Measurements from ENCODE around the gene CSTF3. TPM values are rescaled to one million over a fixed set of nuclear protein-coding genes. Genes with fewer than 3 reads are reported as not detected.

CSTF3 gene
- total RNA-seq, 2 experiments from 2014 or later, result 31.9 to 55.7 TPM

GRCh38 chr11:33187998-33188722 is 26.9 kb upstream of the CSTF3 start:
- no TSS peak for BruUV-seq (replicated peaks)
- Histone ChIP-seq H3K79me2 (ENCODE audit: insufficient read depth, low read depth, low read length) (no peaks in the 10 kb centered on the region), H3K27ac (ENCODE audit: low read depth, low read length, poor library complexity, severe bottlenecking) (no peak overlapping the region), H3K9me3 (ENCODE audit: low read length) (no peaks in the 10 kb centered on the region), H4K20me1 (ENCODE audit: insufficient read depth, low read length) (no peaks in the 10 kb centered on the region), H2AFZ (ENCODE audit: low read length) (no peak overlapping the region), H3K4me3 (ENCODE audit: low read depth, low read length, poor library complexity, severe bottlenecking) (no peak overlapping the region), H3K36me3 (ENCODE audit: insufficient read depth, low read length) (no peaks in the 10 kb centered on the region), H3K4me1 (ENCODE audit: insufficient read depth, low read length, poor library complexity, severe bottlenecking) (no peaks in the 10 kb centered on the region), H3K4me2 (ENCODE audit: low read length) (no peak overlapping the region), H3K9me2 (ENCODE audit: insufficient read depth, low read length) (no peaks in the 10 kb centered on the region)
- intact Hi-C loops (cut with micrococcal nuclease; ENCODE audit: unreplicated experiment), result no loop called here
- CTCF ChIA-PET (ENCODE audit: unreplicated experiment), result no interaction called here
- POLR2A ChIA-PET, result interaction anchor here (0.6 to 1.2 kb wide), 4 partner anchors 11 to 152 kb away, joined by 3 to 4 read pairs (median 3); no protein-coding TSS in a partner anchor
- no peak for TF ChIP-seq EZH2phosphoT487 (IDR thresholded peaks at IDR 0.05; ENCODE audit: borderline replicate concordance, low read depth, low read length)
- TF ChIP-seq CTCF (conservative IDR thresholded peaks at IDR 0.05; ENCODE audit: low read length), result no peak
- no peak for DNase-seq (ENCODE audit: low spot score)

- TF ChIP-seq CTCF (conservative IDR thresholded peaks at IDR 0.05; ENCODE audit: low read length) (no peak), EZH2phosphoT487 (IDR thresholded peaks at IDR 0.05; ENCODE audit: borderline replicate concordance, low read depth, low read length) (no peak)
- Histone ChIP-seq H3K4me1 (ENCODE audit: insufficient read depth, low read length, poor library complexity, severe bottlenecking) (no peaks in the 10 kb centered on the region), H3K4me2 (ENCODE audit: low read length) (no peak overlapping the region), H3K36me3 (ENCODE audit: insufficient read depth, low read length) (no peaks in the 10 kb centered on the region), H3K4me3 (ENCODE audit: low read depth, low read length, poor library complexity, severe bottlenecking) (no peak overlapping the region), H3K79me2 (ENCODE audit: insufficient read depth, low read depth, low read length) (no peaks in the 10 kb centered on the region), H3K9me3 (ENCODE audit: low read length) (no peaks in the 10 kb centered on the region), H3K9me2 (ENCODE audit: insufficient read depth, low read length) (no peaks in the 10 kb centered on the region), H4K20me1 (ENCODE audit: insufficient read depth, low read length) (no peaks in the 10 kb centered on the region), H3K27ac (ENCODE audit: low read depth, low read length, poor library complexity, severe bottlenecking) (no peak overlapping the region), H2AFZ (ENCODE audit: low read length) (no peak overlapping the region)
- BruUV-seq (replicated peaks), result no TSS peak
- POLR2A ChIA-PET, result interaction anchor here (0.7 kb wide), 1 partner anchor 508 kb away, joined by 3 read pairs; no protein-coding TSS in a partner anchor
- CTCF ChIA-PET (ENCODE audit: unreplicated experiment), result no interaction called here
- DNase-seq (ENCODE audit: low spot score), result no peak
- intact Hi-C loops (cut with micrococcal nuclease; ENCODE audit: unreplicated experiment), result no loop called here
Observed at GRCh38 chr11:33185756-33186155, 24.5 kb upstream of the CSTF3 start.

- POLR2A ChIA-PET, result no interaction called here
- H4K20me1 ChIP-seq (ENCODE audit: insufficient read depth, low read length), result no peaks in the 10 kb centered on the region
- no peaks in the 10 kb centered on the region for H3K79me2 ChIP-seq (ENCODE audit: insufficient read depth, low read depth, low read length)
- H3K4me1 ChIP-seq (ENCODE audit: insufficient read depth, low read length, poor library complexity, severe bottlenecking), result no peaks in the 10 kb centered on the region
- no peak for DNase-seq (ENCODE audit: low spot score)
- no peak overlapping the region for H2AFZ ChIP-seq (ENCODE audit: low read length)
- intact Hi-C loops (cut with micrococcal nuclease; ENCODE audit: unreplicated experiment), result loop anchor here (5.0 kb wide), 1 partner anchor 65 kb away; no protein-coding TSS in a partner anchor
- BruUV-seq (replicated peaks), result no TSS peak
- H3K4me3 ChIP-seq (ENCODE audit: low read depth, low read length, poor library complexity, severe bottlenecking), result no peak overlapping the region
- no peaks in the 10 kb centered on the region for H3K9me3 ChIP-seq (ENCODE audit: low read length)
- CTCF ChIA-PET (ENCODE audit: unreplicated experiment), result no interaction called here
- no peaks in the 10 kb centered on the region for H3K9me2 ChIP-seq (ENCODE audit: insufficient read depth, low read length)
- H3K27ac ChIP-seq (ENCODE audit: low read depth, low read length, poor library complexity, severe bottlenecking), result no peak overlapping the region
- H3K36me3 ChIP-seq (ENCODE audit: insufficient read depth, low read length), result no peaks in the 10 kb centered on the region
- TF ChIP-seq CTCF (conservative IDR thresholded peaks at IDR 0.05; ENCODE audit: low read length), result no peak
- no peak for TF ChIP-seq EZH2phosphoT487 (IDR thresholded peaks at IDR 0.05; ENCODE audit: borderline replicate concordance, low read depth, low read length)
- H3K4me2 ChIP-seq (ENCODE audit: low read length), result no peak overlapping the region
Observed at GRCh38 chr11:33182246-33182878, 21.1 kb upstream of the CSTF3 start.

All from OCI-LY7 (cell line).